Measurements from ENCODE around the gene MARK4. TPM values are rescaled to one million over a fixed set of nuclear protein-coding genes. Genes with fewer than 3 reads are reported as not detected.

The MARK4 gene
- total RNA-seq, 1 experiment from 2014 or later = 49.4 TPM

- Histone ChIP-seq H3F3A (ENCODE audit: insufficient read depth, low read depth) (no peaks in the 10 kb centered on the region), H3K4me2 (no peak overlapping the region), H3K27me3 (ENCODE audit: insufficient read depth, low read depth) (no peaks in the 10 kb centered on the region), H4K20me1 (ENCODE audit: insufficient read depth) (no peaks in the 10 kb centered on the region), H2AFZ (no peak overlapping the region), H3K27ac (no peak overlapping the region), H3K36me3 (ENCODE audit: low read depth) (0 out of 2 replicates have a peak, but pooled peaks cover 4% of the 10 kb centered on the region), H3K9me2 (ENCODE audit: insufficient read depth) (no peaks in the 10 kb centered on the region), H3K79me2 (ENCODE audit: low read depth) (no peaks in the 10 kb centered on the region), H3K9me3 (ENCODE audit: insufficient read depth, low read depth) (no peaks in the 10 kb centered on the region), H3K4me1 (replicated peaks; ENCODE audit: insufficient read depth) (no peaks in the 10 kb centered on the region), H3K4me3 (no peak overlapping the region)
- POLR2A ChIA-PET (ENCODE audit: unreplicated experiment) = no interaction called here
- TF ChIP-seq EZH2 (IDR thresholded peaks at IDR 0.05; ENCODE audit: low read depth) = no peak
- TF ChIP-seq CTCF (conservative IDR thresholded peaks at IDR 0.05) = no peak
- no TSS peak for BruUV-seq (replicated peaks)
- CTCF ChIA-PET = no interaction called here
- DNase-seq = no peak
- intact Hi-C loops (cut with micrococcal nuclease; ENCODE audit: unreplicated experiment) = no loop called here
Measured at GRCh38 chr19:45293682-45294081, 42.6 kb downstream of the MARK4 start.

- Histone ChIP-seq H3K4me1 (replicated peaks; ENCODE audit: insufficient read depth) (no peaks in the 10 kb centered on the region), H3K9me3 (ENCODE audit: insufficient read depth, low read depth) (no peaks in the 10 kb centered on the region), H3K4me2 (no peak overlapping the region), H4K20me1 (ENCODE audit: insufficient read depth) (no peaks in the 10 kb centered on the region), H3K36me3 (ENCODE audit: low read depth) (0 out of 2 replicates have a peak, but pooled peaks cover 4% of the 10 kb centered on the region), H3K27me3 (ENCODE audit: insufficient read depth, low read depth) (no peaks in the 10 kb centered on the region), H3K79me2 (ENCODE audit: low read depth) (no peaks in the 10 kb centered on the region), H3F3A (ENCODE audit: insufficient read depth, low read depth) (no peaks in the 10 kb centered on the region), H2AFZ (no peak overlapping the region), H3K27ac (no peak overlapping the region), H3K4me3 (no peak overlapping the region), H3K9me2 (ENCODE audit: insufficient read depth) (no peaks in the 10 kb centered on the region)
- POLR2A ChIA-PET (ENCODE audit: unreplicated experiment) = no interaction called here
- CTCF ChIA-PET = no interaction called here
- intact Hi-C loops (cut with micrococcal nuclease; ENCODE audit: unreplicated experiment) = no loop called here
- DNase-seq = no peak
- TF ChIP-seq EZH2 (IDR thresholded peaks at IDR 0.05; ENCODE audit: low read depth) = no peak
- TF ChIP-seq CTCF (conservative IDR thresholded peaks at IDR 0.05) = no peak
- BruUV-seq (replicated peaks) = no TSS peak
Measured at GRCh38 chr19:45294291-45295029, 43.4 kb downstream of the MARK4 start.

- POLR2A ChIA-PET (ENCODE audit: unreplicated experiment) = no interaction called here
- Histone ChIP-seq H4K20me1 (ENCODE audit: insufficient read depth) (no peaks in the 10 kb centered on the region), H3K27ac (no peak overlapping the region), H3K4me2 (no peak overlapping the region), H3K36me3 (ENCODE audit: low read depth) (0 out of 2 replicates have a peak, but pooled peaks cover 4% of the 10 kb centered on the region), H3K79me2 (ENCODE audit: low read depth) (no peaks in the 10 kb centered on the region), H3K9me3 (ENCODE audit: insufficient read depth, low read depth) (no peaks in the 10 kb centered on the region), H2AFZ (no peak overlapping the region), H3K4me3 (no peak overlapping the region), H3K4me1 (replicated peaks; ENCODE audit: insufficient read depth) (no peaks in the 10 kb centered on the region), H3F3A (ENCODE audit: insufficient read depth, low read depth) (no peaks in the 10 kb centered on the region; the same call in 1 of the 2 replicates), H3K27me3 (ENCODE audit: insufficient read depth, low read depth) (no peaks in the 10 kb centered on the region), H3K9me2 (ENCODE audit: insufficient read depth) (no peaks in the 10 kb centered on the region)
- no peak for TF ChIP-seq EZH2 (IDR thresholded peaks at IDR 0.05; ENCODE audit: low read depth)
- no peak for TF ChIP-seq CTCF (conservative IDR thresholded peaks at IDR 0.05)
- no peak for DNase-seq
- CTCF ChIA-PET = no interaction called here
- BruUV-seq (replicated peaks) = no TSS peak
- intact Hi-C loops (cut with micrococcal nuclease; ENCODE audit: unreplicated experiment) = no loop called here
Measured at GRCh38 chr19:45295873-45296272, 44.8 kb downstream of the MARK4 start.
